ENCODE measurements around the gene FBXO8. TPM values are rescaled to one million over a fixed set of nuclear protein-coding genes. Genes with fewer than 3 reads are reported as not detected.

FBXO8 gene
- total and polyA plus RNA-seq, 2 of the 4 experiments (the other 2 are of a cell fraction) = 11.3 to 25.6 TPM

DNA sequence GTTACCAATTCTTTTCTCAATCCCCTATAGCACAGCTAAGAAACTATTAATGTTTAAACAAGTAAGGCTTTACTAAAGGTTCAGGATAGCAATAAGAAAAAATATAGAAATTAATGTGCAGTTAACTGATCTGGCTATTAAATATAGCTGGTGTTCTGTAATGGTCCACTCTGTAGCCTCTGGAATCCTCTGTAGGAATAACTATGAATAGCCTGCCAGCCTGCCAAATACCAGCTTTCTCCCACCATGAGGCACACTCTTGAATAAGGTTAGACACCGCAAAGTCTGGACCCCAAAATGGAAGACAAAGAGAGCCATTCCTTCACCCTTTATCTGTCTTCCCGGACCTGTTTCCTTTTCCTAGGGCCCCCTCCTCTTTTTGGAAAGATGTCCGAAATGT, 30.8 kb upstream of the FBXO8 start:
- no peak overlapping the region for H3K14ac ChIP-seq (replicated peaks; ENCODE audit: low read depth, low read length)
- no peak overlapping the region for H4K5ac ChIP-seq (ENCODE audit: low read depth, low read length)
- H3K9me1 ChIP-seq (ENCODE audit: insufficient read depth, low read length) = 0 out of 2 replicates have a peak, but pooled peaks cover 3% of the 10 kb centered on the region
- no peak overlapping the region for H4K8ac ChIP-seq (ENCODE audit: low read depth in 2 of 2, low read length in 2 of 2)
- no peaks in the 10 kb centered on the region for H4K20me1 ChIP-seq (ENCODE audit: insufficient read depth, low read length)
- no peak overlapping the region for H3K27ac ChIP-seq (ENCODE audit: insufficient read depth, low read length)
- ChIA-PET POLR2A (ENCODE audit: unreplicated experiment) (no interaction called here), CTCF (interaction anchor here (0.8 kb wide), 1 partner anchor 820 kb away, joined by 3 read pairs; no protein-coding TSS in a partner anchor)
- no peak overlapping the region for H3K18ac ChIP-seq (ENCODE audit: low read depth, low read length)
- no peak overlapping the region for H4K91ac ChIP-seq (ENCODE audit: insufficient read depth, low read depth, low read length)
- TF ChIP-seq RFX5 (IDR thresholded peaks at IDR 0.05; ENCODE audit: low read depth, low read length) = no peak
- TF ChIP-seq CEBPB (IDR thresholded peaks at IDR 0.05; ENCODE audit: low read depth, low read length) = no peak
- no peak for TF ChIP-seq ELK1 (IDR thresholded peaks at IDR 0.05; ENCODE audit: borderline replicate concordance, low read depth, low read length)
- TF ChIP-seq MAFK (IDR thresholded peaks at IDR 0.05; ENCODE audit: low read depth, low read length) = no peak
- TF ChIP-seq BHLHE40 (IDR thresholded peaks at IDR 0.05; ENCODE audit: low read depth, low read length) = no peak
- TF ChIP-seq CHD1 (IDR thresholded peaks at IDR 0.05; ENCODE audit: low read depth, low read length) = no peak
- no peak for TF ChIP-seq RAD21 (IDR thresholded peaks at IDR 0.05; ENCODE audit: low read length)
- TF ChIP-seq NFE2L2 (IDR thresholded peaks at IDR 0.05; ENCODE audit: low read depth, low read length) = no peak
- no peak for TF ChIP-seq SMC3 (IDR thresholded peaks at IDR 0.05; ENCODE audit: low read depth, low read length)
- TF ChIP-seq RCOR1 (IDR thresholded peaks at IDR 0.05; ENCODE audit: insufficient replicate concordance, low read length) = no peak
- no peak overlapping the region for H3K56ac ChIP-seq (ENCODE audit: extremely low read depth, insufficient read depth, low read length)
- intact Hi-C loops (cut with micrococcal nuclease) = loop anchor here (10.0 kb wide), 1 partner anchor 189 kb away; no protein-coding TSS in a partner anchor
- no peak overlapping the region for H3K9ac ChIP-seq (ENCODE audit: low read depth, low read length)
- no peaks in the 10 kb centered on the region for H3K79me1 ChIP-seq (ENCODE audit: low read depth in 1 of 2, low read length in 2 of 2)
- H2AK9ac ChIP-seq (replicated peaks; ENCODE audit: low read depth, low read length, poor library complexity) = no peak overlapping the region
- no peak overlapping the region for H3K23ac ChIP-seq (ENCODE audit: low read depth, low read length)
- in situ Hi-C loops (cut with MboI; ENCODE audit: low sequenced_read_pairs) = loop anchor here (10.0 to 25.0 kb wide), 2 partner anchors 89 to 802 kb away; no protein-coding TSS in a partner anchor
- H2AFZ ChIP-seq (replicated peaks; ENCODE audit: low read length, poor library complexity) = no peak overlapping the region
- H3K9me3 ChIP-seq (ENCODE audit: control insufficient read depth, insufficient read depth, low read length) = no peaks in the 10 kb centered on the region
- dilution Hi-C loops (cut with HindIII; ENCODE audit: low sequenced_read_pairs, unreplicated experiment) = no loop called here
- no peak overlapping the region for H2BK120ac ChIP-seq (ENCODE audit: low read depth, low read length)
- H3K4me2 ChIP-seq (ENCODE audit: low read depth, low read length) = no peak overlapping the region
- no peak overlapping the region for H2AK5ac ChIP-seq (ENCODE audit: low read depth, low read length)
- no peak overlapping the region for H3K4me3 ChIP-seq (ENCODE audit: insufficient read depth, low read depth, low read length)
- WGBS, 2 experiments (ENCODE audit: extremely low coverage in 2 of 2, insufficient read length in 1 of 2) = no CpG with 5 or more reads among the region's 3 CpGs
- H3K36me3 ChIP-seq (ENCODE audit: control insufficient read depth, insufficient read depth, low read length) = no peaks in the 10 kb centered on the region
- no peaks in the 10 kb centered on the region for H3K27me3 ChIP-seq (ENCODE audit: control insufficient read depth, insufficient read depth, low read length)
- H2BK20ac ChIP-seq (ENCODE audit: low read depth, low read length) = no peak overlapping the region
- no peak overlapping the region for H2BK5ac ChIP-seq (ENCODE audit: low read depth, low read length, poor library complexity, severe bottlenecking)
- DNase-seq = no peak
- no peak for ATAC-seq (ENCODE audit: low read depth)
- H3K4ac ChIP-seq (ENCODE audit: low read depth, low read length) = no peak overlapping the region
- H3K4me1 ChIP-seq (ENCODE audit: control insufficient read depth, insufficient read depth, low read length) = peaks cover 2% of the 10 kb centered on the region; the same call in 1 of the 2 replicates
- BruUV-seq (replicated peaks) = no TSS peak
- H2BK15ac ChIP-seq (ENCODE audit: low read depth, low read length) = no peak overlapping the region
